ENCODE data around the gene DNAH14.

DNA sequence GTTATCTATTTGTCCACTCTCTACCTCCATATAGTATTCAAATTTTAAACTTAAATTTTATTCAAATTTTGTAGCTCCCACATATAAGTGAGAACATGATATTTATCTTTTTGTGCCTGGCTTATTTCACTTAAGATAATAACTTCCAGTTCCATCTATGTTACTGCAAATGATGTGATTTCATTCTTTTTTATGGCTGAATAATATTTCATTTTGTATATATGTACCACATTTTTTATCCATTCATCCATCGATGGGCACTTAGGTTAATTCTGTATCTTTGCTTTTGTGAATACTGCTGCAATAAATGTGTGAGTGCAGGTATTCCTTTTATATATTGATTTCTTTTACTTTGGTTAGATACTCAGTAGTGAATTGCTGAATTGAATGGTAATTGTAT is 2.1 kb downstream of the DNAH14 start:
- TF ChIP-seq, protein P1, sequence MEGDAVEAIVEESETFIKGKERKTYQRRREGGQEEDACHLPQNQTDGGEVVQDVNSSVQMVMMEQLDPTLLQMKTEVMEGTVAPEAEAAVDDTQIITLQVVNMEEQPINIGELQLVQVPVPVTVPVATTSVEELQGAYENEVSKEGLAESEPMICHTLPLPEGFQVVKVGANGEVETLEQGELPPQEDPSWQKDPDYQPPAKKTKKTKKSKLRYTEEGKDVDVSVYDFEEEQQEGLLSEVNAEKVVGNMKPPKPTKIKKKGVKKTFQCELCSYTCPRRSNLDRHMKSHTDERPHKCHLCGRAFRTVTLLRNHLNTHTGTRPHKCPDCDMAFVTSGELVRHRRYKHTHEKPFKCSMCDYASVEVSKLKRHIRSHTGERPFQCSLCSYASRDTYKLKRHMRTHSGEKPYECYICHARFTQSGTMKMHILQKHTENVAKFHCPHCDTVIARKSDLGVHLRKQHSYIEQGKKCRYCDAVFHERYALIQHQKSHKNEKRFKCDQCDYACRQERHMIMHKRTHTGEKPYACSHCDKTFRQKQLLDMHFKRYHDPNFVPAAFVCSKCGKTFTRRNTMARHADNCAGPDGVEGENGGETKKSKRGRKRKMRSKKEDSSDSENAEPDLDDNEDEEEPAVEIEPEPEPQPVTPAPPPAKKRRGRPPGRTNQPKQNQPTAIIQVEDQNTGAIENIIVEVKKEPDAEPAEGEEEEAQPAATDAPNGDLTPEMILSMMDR (IDR thresholded peaks at IDR 0.05) = no peak
- TF ChIP-seq POLR2A (IDR thresholded peaks at IDR 0.05) = no peak
- no peak for TF ChIP-seq POLR2AphosphoS5 (IDR thresholded peaks at IDR 0.05)

All from breast epithelium (tissue), 3 donors.